GM12873 (cell line): ENCODE measurements around the gene MMP23B.

ENCODE experiments used
- CTCF ChIP-seq: IDR thresholded peaks from 2 replicates; pipeline ENCODE4 v1.5.1; 2012; ENCODE audit warnings: low read depth, mild to moderate bottlenecking, moderate library complexity, low read length, control low read depth; ENCODE audit not compliant: insufficient read depth; ENCODE audit errors: missing control alignments

MMP23B gene

GRCh38 chr1:1671365-1672119 lies 39.6 kb downstream of the MMP23B start:
- no peak for TF ChIP-seq CTCF

GRCh38 chr1:1672181-1672965 lies 40.4 kb downstream of the MMP23B start:
- no peak for TF ChIP-seq CTCF

GRCh38 chr1:1677718-1678580 lies 46.0 kb downstream of the MMP23B start:
- TF ChIP-seq CTCF = no peak

GRCh38 chr1:1678581-1679380 lies 46.8 kb downstream of the MMP23B start:
- peak; percentile 82 for TF ChIP-seq CTCF

GRCh38 chr1:1680031-1680911 lies 48.3 kb downstream of the MMP23B start:
- TF ChIP-seq CTCF = no peak

GRCh38 chr1:1680912-1681273 lies 48.9 kb downstream of the MMP23B start:
- no peak for TF ChIP-seq CTCF
